AG04450 (cell line): ENCODE results near the gene MAP2K5. TPM values are rescaled to one million over a fixed set of nuclear protein-coding genes. Genes with fewer than 3 reads are reported as not detected.
"Not testable (repeated sequence)": the region's sequence is repeated elsewhere in the genome, so short reads cannot be mapped to it uniquely, and the experiment has no call there.

Source experiments
- CTCF ChIA-PET: fragments of 300-600, 350-600 bp; formaldehyde crosslinking; extraction: SDS; loops from one replicate; lab custom pipeline; 2022; ENCODE audit warnings: antibody characterized with exemption, inconsistent platforms; lab: Charles Lee
- POLR2A ChIA-PET: fragments of 350-600 bp; formaldehyde crosslinking; extraction: SDS; loops from one replicate; lab custom pipeline; 2021; ENCODE audit warnings: antibody characterized with exemption, inconsistent platforms; lab: Yijun Ruan, JAX
- DNase-seq: peaks from one replicate; pipeline ENCODE4 v3.0.0-alpha.2; 2011; ENCODE audit warnings: low read depth, low spot score
- H3K27ac ChIP-seq: one replicate; pipeline ENCODE4 v1.5.1; 2012; ENCODE audit warnings: low read depth, low read length, control low read depth
- H3K27me3 ChIP-seq: one replicate; pipeline ENCODE4 v1.6.0; 2012; ENCODE audit warnings: low read length; ENCODE audit not compliant: control insufficient read depth, insufficient read depth
- H3K4me3 ChIP-seq: 2 replicates; pipeline ENCODE4 v1.5.1; 2011; ENCODE audit warnings: mild to moderate bottlenecking, low read depth, low read length, control low read depth
- H3K9me3 ChIP-seq: 2 replicates; pipeline ENCODE4 v1.5.1; 2012; ENCODE audit warnings: low read length; ENCODE audit not compliant: control insufficient read depth, insufficient read depth
- CTCF ChIP-seq: IDR thresholded peaks from 2 replicates; pipeline ENCODE4 v1.5.1; 2011; ENCODE audit warnings: low read depth, low read length, control low read depth, inconsistent platforms
- polyA plus RNA-seq: library from polyadenylated mRNA; depleted of rRNA; stranded (reverse); fragments of >200 nt; gene quantifications from 2 replicates; pipeline ENCODE4 v1.2.3, GENCODE V29; 2011

Gene MAP2K5
- polyA plus RNA-seq, 1 experiment = 5.4 TPM

GRCh38 chr15:67660446-67660845 is 117.9 kb downstream of the MAP2K5 start:
- CTCF ChIA-PET = no interaction called here
- POLR2A ChIA-PET = no interaction called here

GRCh38 chr15:67660874-67661606 is 118.5 kb downstream of the MAP2K5 start:
- no peak for DNase-seq
- no peaks in the 10 kb centered on the region for H3K9me3 ChIP-seq
- CTCF ChIA-PET = no interaction called here
- H3K4me3 ChIP-seq = no peak overlapping the region
- H3K27me3 ChIP-seq = no peaks in the 10 kb centered on the region
- H3K27ac ChIP-seq = no peak overlapping the region
- no peak for TF ChIP-seq CTCF
- POLR2A ChIA-PET = no interaction called here

More at GRCh38 chr15:67660446-67660845, 117.9 kb downstream of the MAP2K5 start:
- TF ChIP-seq CTCF = no peak
- no peaks in the 10 kb centered on the region for H3K9me3 ChIP-seq
- H3K4me3 ChIP-seq = no peak overlapping the region
- H3K27me3 ChIP-seq = no peaks in the 10 kb centered on the region
- H3K27ac ChIP-seq = no peak overlapping the region
- DNase-seq = no peak

GRCh38 chr15:67670647-67671305 is 128.3 kb downstream of the MAP2K5 start:
- TF ChIP-seq CTCF = no peak
- Histone ChIP-seq H3K4me3 (no peak overlapping the region), H3K9me3 (no peaks in the 10 kb centered on the region), H3K27me3 (no peaks in the 10 kb centered on the region), H3K27ac (no peak overlapping the region)
- ChIA-PET POLR2A (no interaction called here), CTCF (interaction anchor here (0.5 kb wide), 1 partner anchor 868 kb away, joined by 3 read pairs; no protein-coding TSS in a partner anchor)
- DNase-seq = no peak

GRCh38 chr15:67672834-67673233 is 130.3 kb downstream of the MAP2K5 start:
- H3K9me3 ChIP-seq, POLR2A ChIA-PET, H3K27ac ChIP-seq, DNase-seq, CTCF ChIA-PET, H3K27me3 ChIP-seq, H3K4me3 ChIP-seq: not testable (repeated sequence)

- no peak for DNase-seq
- ChIA-PET CTCF (no interaction called here), POLR2A (no interaction called here)
- no peaks in the 10 kb centered on the region for H3K27me3 ChIP-seq
- no peaks in the 10 kb centered on the region for H3K9me3 ChIP-seq
- no peak for TF ChIP-seq CTCF
- no peak overlapping the region for H3K27ac ChIP-seq
- no peak overlapping the region for H3K4me3 ChIP-seq
Observed at GRCh38 chr15:67674983-67675382, 132.5 kb downstream of the MAP2K5 start.
